Peyer's patch (tissue), 4 donors: Measurements from ENCODE around the gene PLIN1.

ENCODE experiments used
- CTCF ChIP-seq, 6 experiments: fragments of 450-650 bp in 4 of 6; fragments of 200-600 bp in 2 of 6; sonication (generic) in 1 of 6; IDR thresholded peaks; one replicate each; pipeline ENCODE4 v1.5.1; 2017 to 2019; ENCODE audit warnings: antibody characterized with exemption in 6 of 6, mild to moderate bottlenecking in 3 of 6, moderate library complexity in 1 of 6
- POLR2A ChIP-seq, 2 donors: fragments of 450-650 bp; IDR thresholded peaks; one replicate each; pipeline ENCODE4 v1.5.1; 2017; ENCODE audit warnings: antibody characterized with exemption in 2 of 2, mild to moderate bottlenecking in 2 of 2, moderate library complexity in 2 of 2

GRCh38 chr15:89673165-89673512, 6.0 kb downstream of the PLIN1 start:
- peak in 4 of 6 experiments; percentile 10 to 31 (median 20) for TF ChIP-seq CTCF (IDR thresholded peaks at IDR 0.05)
- no peak for TF ChIP-seq POLR2A (IDR thresholded peaks at IDR 0.05)
